HG02943 (cell line): ENCODE measurements around the gene COL21A1.

ENCODE experiments used
- ATAC-seq: cut with Tn5 transposase; IDR thresholded peaks from one replicate; pipeline ENCODE4 v1.9.1; 2021; ENCODE audit warnings: mild to moderate bottlenecking, low read depth, moderate library complexity; ENCODE audit not compliant: unreplicated experiment

The COL21A1 gene

GRCh38 chr6:56246541-56246880 is 869 bp downstream of the COL21A1 start:
- ATAC-seq = no peak

DNA sequence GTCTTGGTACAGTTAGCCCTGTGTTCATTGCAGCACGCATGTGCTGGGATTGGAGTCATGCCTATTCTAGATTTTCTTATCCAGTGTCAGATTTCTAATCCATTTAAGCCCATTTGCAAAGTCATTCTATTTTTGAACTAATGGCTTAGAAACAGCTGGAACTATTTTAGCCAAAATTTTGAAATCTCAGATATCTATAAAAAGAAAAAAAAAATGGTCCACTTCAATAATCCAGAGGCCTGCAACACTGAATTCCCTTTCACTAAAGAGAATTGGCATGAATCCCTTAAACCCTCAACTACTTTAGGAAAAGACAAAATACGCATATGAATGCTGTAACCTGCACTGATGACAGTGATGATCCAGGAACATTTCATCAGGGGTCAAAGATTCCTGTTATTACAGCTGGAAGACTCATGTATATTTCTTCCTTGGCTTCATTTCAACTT is 1.5 kb downstream of the COL21A1 start:
- ATAC-seq = no peak

DNA sequence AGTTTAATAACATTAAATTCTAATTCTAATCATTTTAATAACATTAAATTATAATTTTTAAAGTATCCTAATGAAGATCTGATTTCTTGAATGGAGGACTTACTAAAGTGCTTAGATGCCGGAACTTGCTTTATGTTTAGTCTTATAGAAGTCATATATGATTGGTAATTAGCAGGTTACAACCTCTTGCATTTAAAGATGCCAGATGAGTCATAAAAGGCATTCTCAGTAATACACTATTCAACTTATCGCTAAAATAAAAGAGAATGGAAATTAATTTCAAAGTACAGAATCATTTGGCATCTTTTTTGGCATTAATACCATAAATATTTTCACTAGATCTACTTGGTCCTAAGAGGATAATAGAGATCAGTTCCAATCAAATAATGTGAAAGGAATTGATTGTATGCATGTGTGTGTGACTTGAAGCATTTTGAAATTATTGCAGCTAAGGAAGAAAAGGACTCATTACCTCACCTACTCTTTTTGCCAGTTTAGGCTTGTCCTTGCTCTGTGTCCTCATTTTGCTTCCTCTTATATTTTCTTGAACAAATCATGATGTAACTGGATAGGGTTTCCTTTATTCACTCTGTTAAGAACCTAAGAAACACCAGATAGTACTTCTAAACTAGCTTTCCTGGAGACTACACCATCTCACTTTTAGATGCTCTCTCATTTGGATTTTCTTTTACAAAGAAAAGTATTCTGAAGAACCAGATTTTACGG is 2.7 kb downstream of the COL21A1 start:
- no peak for ATAC-seq

GRCh38 chr6:56244089-56244488 is 3.3 kb downstream of the COL21A1 start:
- no peak for ATAC-seq

GRCh38 chr6:56243518-56244070 is 3.8 kb downstream of the COL21A1 start:
- ATAC-seq = no peak

- ATAC-seq = no peak
These were observed 5.0 kb downstream of the COL21A1 start for GRCh38 chr6:56242346-56242745.

GRCh38 chr6:56241124-56241802 is 6.1 kb downstream of the COL21A1 start:
- ATAC-seq = no peak

- ATAC-seq = no peak
These were observed 9.0 kb downstream of the COL21A1 start for GRCh38 chr6:56238352-56238751.

GRCh38 chr6:56235245-56235644 is 12.1 kb downstream of the COL21A1 start:
- no peak for ATAC-seq

DNA sequence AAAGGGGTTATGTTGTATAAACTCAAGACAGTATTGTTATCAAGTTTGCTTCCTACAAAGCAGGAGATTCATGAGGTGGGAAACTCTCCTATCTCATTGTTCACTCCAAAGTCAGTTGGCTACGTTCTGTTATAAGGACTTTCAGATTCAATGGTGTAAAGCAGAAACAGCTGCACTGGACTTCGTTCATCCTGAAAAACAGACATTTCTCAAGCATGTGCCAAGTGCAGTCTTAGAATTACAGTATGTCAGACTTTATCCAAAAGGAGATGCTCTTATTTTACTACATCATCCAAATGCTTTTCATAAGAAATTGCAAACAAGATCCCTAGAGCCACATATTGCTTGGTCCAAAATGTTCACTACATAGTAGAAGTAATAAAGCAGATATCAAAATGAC is 14.9 kb downstream of the COL21A1 start:
- ATAC-seq = no peak

DNA sequence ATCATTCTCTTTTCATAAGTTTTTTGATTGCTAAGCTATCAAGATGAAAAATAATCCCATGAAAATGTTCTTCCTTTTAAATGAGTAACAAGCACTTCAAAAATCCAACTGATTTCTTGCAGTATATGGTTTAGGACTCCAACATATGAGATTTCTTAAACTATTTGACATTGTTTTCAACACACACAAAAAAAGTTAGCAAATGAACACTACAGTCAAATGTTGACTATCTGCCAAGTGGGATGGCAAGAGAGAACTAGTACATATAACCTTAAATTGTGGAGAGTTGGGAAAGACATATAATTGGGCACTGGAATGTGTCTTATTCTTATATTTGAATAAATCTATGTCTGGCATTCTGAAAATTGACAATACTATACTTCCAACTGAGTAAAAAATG is 15.6 kb downstream of the COL21A1 start:
- no peak for ATAC-seq

- no peak for ATAC-seq
These were observed 16.3 kb downstream of the COL21A1 start for GRCh38 chr6:56230976-56231566.

DNA sequence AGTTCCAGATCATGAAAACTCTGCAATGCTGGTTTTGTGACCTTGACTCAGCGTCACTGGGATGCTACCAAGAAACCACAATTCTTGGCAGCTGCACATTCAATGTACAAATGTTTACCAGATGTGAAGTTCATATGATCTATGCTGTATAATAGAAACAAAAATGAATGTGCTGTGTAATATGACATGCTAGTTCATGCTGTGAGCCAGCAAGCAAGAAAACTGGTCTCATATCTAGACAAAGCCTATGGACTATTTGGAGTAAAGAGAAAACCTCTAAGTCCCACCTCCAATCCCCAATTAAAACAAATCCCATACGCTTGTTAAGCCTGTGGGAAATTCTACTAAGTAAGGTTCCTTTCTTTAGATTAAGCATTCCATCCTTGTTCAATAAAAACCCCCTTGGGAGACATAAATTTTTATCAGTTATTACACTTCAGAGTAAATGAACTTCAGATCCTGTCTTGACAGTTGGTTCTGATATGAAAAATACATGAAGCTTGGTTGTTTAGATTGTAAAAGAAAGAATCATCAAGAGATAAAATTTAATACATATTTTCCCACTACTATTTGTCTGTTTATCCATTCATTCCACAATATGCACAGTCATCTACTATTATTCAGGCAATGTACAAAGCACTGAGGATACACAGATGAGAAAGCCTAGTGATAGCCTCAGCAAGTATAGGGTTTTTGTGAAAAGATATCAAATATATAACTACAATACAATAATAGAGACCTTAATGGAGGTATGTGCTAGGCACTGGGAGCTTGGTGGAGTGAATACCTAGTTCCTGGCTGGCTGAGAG is 20.1 kb downstream of the COL21A1 start:
- ATAC-seq = no peak

- ATAC-seq = no peak
These were observed 23.4 kb downstream of the COL21A1 start for GRCh38 chr6:56223995-56224394.

GRCh38 chr6:56222499-56222898 is 24.9 kb downstream of the COL21A1 start:
- no peak for ATAC-seq

GRCh38 chr6:56220078-56220477 is 27.3 kb downstream of the COL21A1 start:
- no peak for ATAC-seq

GRCh38 chr6:56214703-56215101 is 32.7 kb downstream of the COL21A1 start:
- ATAC-seq = no peak

- ATAC-seq = no peak
These were observed 33.2 kb downstream of the COL21A1 start for GRCh38 chr6:56214041-56214702.

DNA sequence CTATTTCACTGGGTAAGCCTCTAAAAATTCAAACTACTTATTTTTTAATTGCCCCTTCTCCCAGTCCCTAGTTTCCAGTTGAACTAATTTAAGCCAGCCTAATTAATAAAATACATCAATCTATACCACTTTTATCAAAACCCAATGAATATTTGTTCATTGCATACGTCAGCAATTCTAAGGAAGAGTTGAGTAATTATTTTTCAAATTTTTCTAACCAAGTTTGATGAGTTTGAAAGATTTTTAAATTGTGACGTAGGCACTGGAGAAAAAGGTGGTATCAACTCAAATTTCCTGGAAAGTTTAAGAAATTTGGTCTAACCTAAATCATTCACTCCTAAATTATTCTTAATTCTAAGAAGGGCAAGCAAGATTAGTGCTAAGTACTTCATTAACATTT is 35.7 kb downstream of the COL21A1 start:
- no peak for ATAC-seq

DNA sequence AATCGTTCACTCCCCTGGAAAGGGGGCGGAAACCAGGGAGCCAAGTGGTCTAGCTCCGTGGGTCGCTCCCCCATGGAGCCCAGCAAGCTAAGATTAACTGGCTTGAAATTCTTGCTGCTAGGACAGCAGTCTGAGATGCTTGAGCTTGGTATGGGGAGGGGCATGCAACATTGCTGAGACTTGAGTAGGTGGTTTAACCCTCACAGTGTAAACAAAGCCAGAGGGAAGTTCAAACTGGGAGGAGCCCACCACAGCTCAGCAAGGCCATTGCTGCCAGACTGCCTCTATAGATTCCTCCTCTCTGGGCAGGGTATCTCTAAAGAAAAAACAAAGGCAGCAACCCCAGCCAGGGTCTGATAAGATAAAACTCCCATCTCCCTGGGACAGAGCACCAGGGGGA is 43.2 kb downstream of the COL21A1 start:
- no peak for ATAC-seq
